Activated T-helper 9 cell treated with anti-CD3 and anti-CD28 coated beads, Interleukin-2, amount 50 U/mL, for 16 hours (primary cell): Measurements from ENCODE around the gene PKNOX1.
"Not testable (repeated sequence)": the region's sequence is repeated elsewhere in the genome, so short reads cannot be mapped to it uniquely, and the experiment has no call there.

Source experiments
- DNase-seq: peaks from one replicate; pipeline ENCODE4 v3.0.0-alpha.2; 2020; ENCODE audit warnings: low read depth

PKNOX1 gene, protein sequence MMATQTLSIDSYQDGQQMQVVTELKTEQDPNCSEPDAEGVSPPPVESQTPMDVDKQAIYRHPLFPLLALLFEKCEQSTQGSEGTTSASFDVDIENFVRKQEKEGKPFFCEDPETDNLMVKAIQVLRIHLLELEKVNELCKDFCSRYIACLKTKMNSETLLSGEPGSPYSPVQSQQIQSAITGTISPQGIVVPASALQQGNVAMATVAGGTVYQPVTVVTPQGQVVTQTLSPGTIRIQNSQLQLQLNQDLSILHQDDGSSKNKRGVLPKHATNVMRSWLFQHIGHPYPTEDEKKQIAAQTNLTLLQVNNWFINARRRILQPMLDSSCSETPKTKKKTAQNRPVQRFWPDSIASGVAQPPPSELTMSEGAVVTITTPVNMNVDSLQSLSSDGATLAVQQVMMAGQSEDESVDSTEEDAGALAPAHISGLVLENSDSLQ

DNA sequence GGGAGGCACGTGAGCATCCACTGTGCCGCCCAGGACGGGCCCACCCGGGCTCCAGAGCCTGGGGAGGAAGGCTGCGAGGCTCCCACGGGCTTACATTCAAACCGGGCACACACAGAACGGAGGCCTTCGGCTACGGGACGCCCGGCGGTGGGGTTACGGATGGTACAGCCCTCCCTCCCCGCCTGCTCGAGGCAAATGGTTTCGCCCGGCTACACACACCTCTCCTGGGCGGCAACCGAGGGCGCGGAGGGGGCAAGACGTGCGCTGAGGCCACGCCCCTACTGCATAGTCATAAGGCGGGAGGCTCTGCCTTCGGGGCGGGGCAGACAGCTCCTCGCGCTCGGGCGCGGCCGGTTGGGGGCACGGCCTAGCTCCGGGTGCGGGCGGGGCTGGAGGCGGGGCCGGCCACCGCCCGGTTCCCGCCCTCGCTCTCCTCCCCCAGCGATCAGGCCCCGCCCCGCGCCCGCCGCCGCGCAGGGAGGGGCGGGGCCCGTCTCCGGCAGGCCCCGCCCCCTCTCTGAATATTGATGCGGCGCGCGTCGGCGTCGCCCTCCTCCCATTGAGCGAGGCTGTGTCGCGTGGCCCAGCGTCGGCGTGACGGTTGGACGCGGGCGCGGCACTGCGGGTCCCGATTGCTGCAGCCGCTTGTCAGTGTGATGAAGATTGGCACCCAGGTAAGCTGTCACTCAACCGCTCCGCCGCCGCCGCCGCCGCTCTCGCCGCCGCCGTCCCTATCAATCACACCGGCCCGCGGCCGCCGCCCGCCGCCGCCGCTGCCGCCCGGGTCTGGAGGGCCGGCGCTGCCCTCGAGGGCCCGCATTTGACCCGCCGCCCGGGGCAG lies at the start of gene PKNOX1:
PKNOX1 (plus strand) TSS at position 572 of the 841 bp plus-strand sequence. CDS start 29,820 bp downstream, outside the sequence.
- DNase-seq = peak; percentile 99

DNA sequence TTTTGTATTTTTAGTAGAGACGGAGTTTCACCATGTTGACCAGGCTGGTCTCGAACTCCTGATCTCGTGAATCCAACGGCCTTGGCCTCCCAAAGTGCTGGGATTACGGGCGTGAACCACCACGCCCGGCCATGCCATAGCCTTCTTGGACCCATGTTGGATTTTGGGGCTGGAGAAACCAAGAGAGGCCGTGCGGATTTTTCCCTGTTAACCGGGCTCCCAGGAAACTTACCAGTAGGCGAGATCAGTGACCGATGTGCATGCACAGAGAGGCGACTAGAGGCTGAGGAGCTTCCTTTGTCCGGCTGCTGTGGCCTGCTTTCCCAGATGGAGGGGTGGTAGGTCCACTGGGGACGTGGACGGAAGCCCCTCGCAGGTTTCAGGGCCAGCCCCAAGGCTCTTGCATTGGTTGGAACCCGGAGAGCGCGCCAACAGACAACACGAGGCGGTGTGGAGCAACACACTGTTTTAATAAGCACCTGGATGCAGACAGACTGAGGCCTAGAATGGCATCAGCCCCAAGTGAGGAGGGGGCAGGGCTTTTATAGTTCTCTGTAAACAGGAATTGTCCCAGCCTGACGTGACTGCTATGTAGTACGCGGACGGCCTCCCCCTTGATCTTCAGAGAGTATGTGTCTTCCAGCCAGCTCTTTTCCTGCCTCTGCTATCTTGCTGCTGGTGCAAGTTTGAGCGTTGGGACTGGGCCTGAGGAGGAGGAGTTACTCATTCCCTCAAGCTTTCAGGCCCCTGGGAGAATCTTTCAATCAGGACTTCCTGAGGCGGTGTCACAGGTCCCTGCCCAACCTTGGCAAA lies 49.0 kb upstream of the PKNOX1 start, which contains the start of gene ERVH48-1:
ERVH48-1 (minus strand) TSS at position 517 of the 813 bp plus-strand sequence. CDS start 6,624 bp downstream, outside the sequence.
- DNase-seq = no peak

DNA sequence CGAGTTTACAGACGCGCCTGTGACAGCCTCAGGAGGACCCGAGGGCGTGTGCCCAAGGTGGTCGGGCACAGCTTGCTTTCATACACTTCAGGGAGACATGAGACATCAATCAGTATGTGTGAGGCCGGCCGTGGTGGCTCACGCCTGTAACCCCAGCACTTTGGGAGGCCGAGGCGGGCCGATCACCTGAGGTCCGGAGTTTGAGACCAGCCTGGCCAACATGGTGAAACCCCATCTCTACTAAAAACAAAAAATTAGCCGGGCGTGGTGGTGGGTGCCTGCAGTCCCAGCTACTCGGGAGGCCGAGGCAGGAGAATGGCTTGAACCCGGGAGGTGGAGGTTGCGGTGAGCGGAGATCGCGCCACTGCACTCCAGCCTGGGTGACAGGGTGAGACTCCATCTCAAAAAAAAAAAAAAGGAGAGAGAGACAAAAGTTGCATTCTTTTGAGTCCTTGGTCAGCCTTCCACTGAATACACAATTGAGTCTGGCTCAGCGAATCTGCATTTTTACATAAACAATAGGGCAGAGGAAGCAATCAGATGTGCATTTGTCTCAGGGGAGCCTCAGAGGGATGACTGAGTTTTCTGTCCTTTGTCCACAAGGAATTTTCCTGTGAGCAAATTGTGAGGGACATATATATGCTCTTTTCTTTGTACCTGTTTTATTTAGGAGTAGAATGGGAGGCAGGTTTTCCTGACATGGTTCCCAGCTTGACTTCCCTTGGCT lies 46.7 kb upstream of the PKNOX1 start:
- DNase-seq = not testable (repeated sequence)

DNA sequence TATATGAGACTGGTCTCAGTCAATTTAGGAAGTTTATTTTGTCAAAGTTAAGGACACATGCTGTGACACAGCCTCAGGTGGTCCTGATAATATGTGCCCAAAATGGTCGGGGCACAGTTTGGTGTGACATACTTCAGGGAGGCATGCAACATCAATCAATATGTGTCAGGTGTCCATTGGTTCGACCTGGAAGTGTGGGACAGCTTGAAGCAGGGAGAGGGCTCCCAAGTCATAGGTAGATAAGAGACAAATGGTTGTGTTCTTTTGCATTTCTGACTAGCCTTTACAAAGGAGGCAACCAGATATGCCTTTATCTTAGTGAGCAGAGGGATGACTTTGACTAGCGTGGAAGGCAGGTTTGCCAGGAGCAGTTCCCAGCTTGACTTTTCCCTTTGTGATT lies 44.4 kb upstream of the PKNOX1 start:
- no peak for DNase-seq

DNA sequence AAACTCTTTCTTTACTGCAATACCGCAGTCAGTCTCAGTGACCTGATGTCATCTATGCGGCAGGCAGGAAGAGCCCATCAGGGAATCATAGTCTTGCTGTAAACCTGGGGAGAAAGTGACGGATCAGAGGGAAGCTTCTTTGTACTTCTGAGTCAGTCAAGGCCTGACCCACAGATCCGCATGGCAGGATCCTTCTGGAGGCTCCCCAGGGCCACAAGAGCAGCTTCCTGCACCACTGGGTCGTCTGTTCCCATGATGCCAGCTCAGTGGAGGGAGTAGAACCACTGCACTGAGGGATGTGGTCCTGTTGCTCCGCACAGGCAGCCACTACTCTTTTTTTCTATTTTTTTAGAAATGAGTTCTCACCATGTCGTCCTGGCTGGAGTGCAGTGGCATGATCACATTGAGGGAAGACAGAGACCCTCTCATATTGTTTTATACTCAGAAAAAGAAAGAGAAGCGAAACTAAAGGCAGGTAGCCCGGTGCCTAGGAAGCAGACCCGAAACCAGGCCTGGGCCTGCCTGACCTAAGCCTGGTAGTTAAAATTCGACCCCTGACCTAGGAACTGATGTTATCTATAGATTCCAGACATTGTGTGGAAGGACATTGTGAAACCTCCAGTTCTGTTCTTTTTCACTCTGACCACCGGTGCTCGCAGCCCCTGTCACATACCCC lies 42.7 kb upstream of the PKNOX1 start:
- no peak for DNase-seq

DNA sequence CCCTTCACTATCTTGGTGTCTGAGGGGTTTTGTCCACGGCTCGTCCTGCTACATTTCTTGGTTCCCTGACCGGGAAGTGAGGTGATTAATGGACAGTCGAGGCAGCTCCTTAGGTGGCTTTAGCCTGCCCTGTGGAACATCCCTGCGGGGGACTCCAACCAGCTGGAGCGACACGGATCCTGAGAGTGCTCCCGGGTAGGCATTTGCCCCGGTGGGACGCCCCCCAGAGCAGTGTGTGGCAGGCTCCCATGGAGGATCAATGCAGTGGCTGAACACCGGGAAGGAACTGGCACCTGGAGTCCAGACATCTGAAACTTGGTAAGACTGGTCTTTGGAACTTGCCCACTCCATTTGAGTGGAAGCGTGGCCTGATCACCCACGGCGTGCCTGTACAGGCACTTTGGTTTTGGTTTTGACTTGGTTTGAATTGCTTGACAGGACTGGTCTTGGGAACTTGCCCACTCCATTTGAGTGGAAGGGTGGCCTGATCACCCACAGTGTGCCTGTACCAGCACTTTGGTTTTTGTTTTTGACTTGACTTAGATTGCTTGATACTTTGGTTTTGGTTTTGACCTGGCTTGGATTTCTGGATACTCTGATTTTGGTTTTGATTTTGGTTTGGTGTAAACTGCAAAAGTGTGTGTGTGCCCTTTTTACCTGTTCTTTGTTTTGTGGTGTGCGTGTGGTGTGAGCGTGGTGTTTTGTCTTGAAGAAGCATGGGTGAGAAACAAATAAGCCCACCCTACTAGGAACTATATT lies 41.8 kb upstream of the PKNOX1 start:
- not testable (repeated sequence) for DNase-seq

DNA sequence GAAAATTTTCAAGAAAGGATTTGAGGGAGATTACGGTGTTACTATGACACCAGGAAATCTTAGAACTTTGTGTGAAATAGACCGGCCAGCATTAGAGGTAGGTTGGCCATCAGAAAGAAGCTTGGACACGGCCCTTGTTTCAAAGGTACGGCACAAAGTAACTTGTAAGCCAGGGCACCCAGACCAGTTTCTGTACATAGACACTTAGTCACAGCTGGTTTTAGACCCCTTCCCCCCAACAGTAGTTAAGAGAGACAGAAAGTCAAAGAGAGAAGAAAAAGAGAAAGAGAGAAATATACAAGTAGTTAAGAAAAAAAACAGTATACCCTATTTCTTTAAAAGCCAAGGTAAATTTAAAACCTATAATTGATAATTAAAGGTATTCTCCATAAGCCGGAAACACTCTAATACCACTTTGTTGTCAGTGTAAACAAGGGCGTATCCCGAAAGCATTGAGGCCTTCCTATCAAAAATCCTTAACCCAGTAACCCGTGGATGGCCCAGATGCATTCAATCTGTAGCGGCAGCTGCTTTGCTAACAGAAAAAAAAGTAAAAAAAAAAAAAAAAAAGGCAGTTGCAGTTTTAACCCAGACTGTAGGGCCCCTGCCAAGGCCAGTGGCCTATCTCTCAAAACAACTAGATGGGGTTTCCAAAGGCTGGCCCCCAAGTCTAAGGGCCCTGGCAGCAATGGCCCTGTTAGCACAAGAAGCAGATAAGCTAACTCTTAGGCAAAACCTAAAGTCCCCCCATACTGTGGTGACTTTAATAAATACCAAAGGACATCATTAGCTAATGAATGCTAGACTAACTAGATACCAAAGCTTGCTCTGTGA lies 41.0 kb upstream of the PKNOX1 start:
- DNase-seq = not testable (repeated sequence)

DNA sequence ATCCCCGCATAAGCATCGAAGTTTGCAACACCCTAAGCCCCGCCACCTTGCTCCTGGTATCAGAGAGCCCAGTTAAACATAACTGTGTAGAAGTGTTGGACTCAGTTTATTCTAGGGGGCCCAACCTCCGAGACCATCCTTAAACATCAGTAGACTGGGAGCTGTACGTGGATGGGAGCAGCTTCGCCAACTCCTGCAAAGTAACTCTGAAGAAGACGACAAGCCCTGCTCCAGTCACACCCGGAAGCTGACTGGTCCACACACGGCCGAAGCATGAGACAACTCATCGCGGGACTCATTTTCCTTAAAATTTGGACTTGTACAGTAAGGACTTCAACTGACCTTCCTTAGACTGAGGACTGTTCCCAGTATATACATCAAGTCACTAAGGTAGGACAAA lies 40.4 kb upstream of the PKNOX1 start:
- not testable (repeated sequence) for DNase-seq

DNA sequence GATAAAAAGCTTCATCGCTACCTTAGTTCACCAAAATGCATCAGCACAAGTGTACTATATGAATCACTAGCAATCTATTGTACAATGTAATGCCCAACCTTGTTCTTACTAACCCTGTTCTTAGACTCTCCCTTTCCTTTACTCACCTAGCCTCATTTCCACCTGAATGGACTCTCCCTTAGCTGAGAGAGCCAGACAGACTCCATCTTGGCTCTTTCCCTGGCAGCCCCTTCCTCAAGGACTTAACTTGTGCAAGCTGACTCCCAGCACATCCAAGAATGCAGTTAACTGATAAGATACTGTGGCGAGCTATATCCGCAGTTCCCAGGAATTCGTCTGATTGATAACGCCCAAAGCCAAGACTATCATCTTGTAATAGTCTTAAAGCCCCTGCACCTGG lies 38.0 kb upstream of the PKNOX1 start:
- not testable (repeated sequence) for DNase-seq

DNA sequence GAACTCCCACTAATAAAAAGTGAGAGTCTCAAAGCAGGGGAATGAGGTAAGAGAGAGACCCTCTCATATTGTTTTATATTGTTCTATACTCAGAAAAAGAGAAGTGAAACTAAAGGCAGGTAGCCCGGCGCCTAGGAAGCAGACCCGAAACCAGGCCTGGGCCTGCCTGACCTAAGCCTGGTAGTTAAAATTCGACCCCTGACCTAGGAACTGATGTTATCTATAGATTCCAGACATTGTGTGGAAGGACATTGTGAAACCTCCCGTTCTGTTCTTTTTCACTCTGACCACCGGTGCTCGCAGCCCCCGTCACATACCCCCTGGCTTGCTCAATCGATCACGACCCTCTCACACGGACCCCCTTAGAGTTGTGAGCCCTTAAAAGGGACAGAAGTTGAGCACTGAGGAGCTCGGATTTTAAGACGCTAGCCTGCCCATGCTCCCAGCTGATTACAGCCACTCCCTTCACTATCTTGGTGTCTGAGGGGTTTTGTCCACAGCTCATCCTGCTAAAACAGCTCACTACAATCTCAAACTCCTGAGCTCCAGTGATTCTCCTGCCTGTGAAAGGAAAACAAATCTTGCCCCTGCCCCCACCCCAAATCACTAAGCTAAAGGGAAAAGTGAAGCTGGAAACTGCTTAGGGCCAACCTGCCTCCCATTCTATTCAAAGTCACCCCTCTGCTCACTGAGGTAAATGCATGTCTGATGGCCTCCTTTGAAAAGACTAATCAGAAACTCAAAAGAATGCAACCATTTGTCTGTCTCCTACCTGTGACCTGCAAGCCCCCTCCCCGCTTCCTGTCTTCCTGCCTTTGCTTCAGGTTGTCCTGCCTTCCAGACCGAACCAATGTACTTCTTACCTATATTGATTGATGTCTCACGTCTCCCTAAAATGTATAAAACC lies 37.1 kb upstream of the PKNOX1 start:
- DNase-seq = not testable (repeated sequence)

DNA sequence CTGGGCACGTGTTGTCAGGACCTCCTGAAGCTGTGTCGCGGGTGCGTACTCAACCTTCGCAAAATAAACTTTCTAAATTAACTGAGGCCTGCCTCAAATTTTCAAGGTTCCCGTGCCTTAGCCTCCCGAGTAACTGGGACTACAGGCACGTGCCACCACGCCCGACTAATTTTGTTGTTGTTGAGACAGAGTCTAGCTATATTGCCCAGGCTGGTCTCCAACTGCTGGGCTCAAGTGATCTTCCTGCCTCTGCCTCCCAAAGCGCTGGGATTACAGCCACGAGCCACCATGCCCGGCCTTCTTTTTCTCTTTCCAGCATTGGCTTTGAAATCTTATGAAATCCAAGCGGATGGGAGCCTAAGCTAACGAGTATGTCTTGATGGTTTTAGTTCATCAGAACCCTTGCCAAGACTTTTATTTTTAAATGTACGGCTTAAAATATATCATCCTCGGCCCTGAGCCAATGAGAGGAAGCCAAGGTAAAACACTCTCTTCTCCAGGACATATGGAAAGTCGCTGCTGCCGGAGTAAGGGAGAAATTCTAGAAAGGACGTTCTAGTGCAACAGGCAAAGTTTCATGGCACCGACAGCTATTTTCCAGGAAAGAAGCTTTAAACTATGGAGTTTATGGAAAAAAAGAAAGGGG lies 36.3 kb upstream of the PKNOX1 start:
- no peak for DNase-seq

DNA sequence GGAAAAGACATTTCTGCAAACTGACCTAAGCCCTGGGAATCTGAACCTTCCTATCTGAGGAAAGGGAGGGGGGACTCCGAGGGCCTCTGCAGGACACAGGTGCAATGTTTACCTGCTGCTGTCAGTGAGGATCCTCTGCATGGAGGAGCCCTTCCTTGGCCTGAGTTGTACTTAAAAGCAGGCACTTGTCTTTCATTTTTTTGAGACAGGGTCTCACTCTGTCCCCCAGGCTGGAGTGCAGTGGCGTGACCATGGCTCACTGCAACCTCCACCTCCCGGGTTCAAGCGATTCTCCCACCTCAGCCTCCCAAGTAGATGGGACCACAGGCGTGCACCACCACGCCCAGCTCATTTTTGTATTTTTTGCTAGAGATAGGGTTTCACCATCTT lies 35.8 kb upstream of the PKNOX1 start:
- DNase-seq = not testable (repeated sequence)

DNA sequence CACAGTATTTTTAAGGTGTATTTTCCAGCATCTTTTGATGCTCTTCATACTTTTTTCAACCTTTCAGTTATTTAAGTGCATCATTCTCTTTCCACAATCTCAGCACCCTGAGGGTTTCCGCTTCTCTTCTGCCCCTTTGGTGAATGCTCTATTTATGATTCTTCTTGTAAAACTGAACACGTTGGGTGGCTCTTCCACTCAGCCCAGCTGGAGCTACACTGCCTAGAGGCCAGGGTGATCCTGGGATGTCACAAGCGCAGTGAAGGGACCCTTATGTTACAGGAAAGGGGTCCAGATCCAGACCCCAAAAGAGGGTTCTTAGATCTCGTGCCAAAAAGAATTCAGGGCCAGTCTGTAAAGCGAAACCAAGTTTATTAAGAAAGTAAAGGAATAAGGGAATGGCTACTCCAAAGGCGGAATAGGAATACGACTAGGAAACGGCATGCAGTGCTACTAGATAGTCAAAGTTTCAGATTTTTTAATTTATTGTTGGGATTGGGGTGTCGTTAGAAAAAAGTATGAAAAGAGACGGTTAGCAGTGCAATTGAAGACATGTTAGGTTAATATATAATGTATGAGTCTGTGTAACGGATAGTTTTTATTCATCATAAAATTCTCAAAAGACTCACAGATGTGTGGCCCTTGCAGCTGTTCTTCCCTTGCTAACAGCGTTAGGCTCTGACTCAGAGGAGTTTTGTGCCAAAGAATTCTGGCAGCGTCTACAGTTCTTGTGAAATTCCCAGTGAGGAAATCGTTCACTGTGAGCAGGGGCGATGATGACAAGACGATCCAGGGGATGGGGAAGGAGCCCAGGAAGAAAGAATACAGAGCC lies 34.6 kb upstream of the PKNOX1 start:
- DNase-seq = no peak

DNA sequence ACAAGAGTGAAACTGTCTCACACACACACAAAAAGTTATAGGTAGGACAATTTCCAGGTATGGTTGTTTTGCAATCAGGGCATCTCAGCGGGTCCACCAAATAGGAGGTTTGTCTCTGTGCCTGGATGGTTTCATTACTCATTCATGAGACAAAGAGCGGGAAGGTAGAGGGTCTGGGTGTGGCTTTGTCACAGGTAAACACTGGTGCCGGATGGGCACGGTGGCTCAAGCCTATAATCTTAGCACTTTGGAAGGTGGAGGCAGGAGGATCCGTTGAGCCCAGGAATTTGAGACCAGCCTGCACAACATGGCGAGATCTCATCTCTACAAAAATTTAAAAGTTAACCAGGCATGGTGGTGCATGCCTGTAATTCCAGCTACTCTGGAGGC lies 32.7 kb upstream of the PKNOX1 start:
- no peak for DNase-seq

DNA sequence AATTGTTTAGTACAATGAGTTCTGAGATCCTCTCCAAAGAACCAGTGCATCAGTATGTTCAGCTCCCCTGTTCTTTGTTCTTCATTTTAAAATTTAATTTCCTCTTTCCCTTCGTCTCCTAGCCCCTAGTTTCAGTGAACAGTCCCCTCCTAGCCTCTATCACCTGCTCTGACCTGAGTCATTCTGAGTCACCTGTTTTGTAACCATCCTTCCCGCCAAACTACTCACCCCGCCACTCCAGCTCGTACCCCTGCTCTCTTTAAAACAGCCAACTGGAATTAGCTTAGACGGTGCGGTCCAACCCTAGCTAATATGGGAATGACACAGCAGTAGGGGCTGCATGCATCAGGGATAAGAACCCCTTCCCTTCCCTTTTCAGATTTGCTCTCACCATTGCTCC lies 32.1 kb upstream of the PKNOX1 start:
- DNase-seq = no peak

DNA sequence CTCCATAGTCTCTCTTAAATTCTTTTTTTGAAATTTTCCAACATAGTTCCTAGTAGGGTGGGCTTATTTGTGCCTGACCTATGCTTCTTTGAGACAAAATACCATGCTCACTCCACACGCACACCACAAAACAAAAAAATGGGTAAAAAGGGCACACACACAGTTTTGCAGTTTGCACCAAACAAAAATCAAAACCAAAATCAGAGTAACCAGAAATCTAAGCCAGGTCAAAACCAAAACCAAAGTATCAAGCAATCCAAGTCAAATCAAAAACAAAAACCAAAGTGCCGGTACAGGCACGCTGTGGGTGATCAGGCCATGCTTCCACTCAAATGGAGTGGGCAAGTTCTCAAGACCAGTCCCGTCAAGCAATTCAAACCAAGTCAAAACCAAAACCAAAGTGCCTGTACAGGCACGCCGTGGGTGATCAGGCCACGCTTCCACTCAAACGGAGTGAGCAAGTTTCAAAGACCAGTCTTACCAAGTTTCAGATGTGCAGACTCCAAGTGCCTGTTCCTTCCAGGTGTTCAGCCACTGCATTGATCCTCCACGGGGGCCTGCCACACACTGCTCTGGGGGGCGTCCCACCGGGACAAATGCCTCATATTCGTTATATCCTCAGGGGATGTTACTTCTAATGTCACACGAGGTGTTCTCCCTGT lies 25.1 kb upstream of the PKNOX1 start:
- not testable (repeated sequence) for DNase-seq
